Ramos (cell line): ENCODE results near the gene GGCX.
"Not testable (repeated sequence)": the region's sequence is repeated elsewhere in the genome, so short reads cannot be mapped to it uniquely, and the experiment has no call there.

Experiments used
- in situ Hi-C: fragments of 300-500 bp; cut with MboI; formaldehyde crosslinking; loops from one replicate; pipeline ENCODE4 v1.14.3; 2022; ENCODE audit warnings: low sequenced_read_pairs; ENCODE audit not compliant: unreplicated experiment

The GGCX gene

GRCh38 chr2:85577386-85578242, 16.3 kb upstream of the GGCX start, which contains the start of gene VAMP8:
Gene VAMP8, plus strand, starts transcription at chr2:85577586. Its CDS starts 61 bp downstream, at chr2:85577647.
- in situ Hi-C loops: no loop called here

GRCh38 chr2:85577063-85577385, 15.7 kb upstream of the GGCX start:
- in situ Hi-C loops: no loop called here

DNA sequence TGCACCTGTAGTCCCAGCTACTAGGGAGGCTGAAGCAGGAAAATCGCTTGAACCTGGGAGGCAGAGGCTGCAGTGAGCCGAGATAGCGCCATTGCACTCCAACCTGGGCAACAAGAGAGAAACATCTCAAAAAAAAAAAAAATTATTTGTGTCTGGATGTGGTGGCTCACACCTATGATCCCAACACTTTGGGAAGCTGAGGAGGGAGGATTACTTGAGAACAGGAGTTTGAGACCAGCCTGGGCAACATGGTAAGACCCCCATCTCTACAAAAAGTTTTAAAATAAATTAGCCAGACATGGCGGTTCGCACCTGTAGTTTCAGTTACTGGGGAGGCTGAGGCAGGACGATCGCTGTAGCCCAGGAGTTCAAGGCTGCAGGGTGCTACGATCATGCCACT, 14.4 kb upstream of the GGCX start:
- in situ Hi-C loops: no loop called here

- in situ Hi-C loops: no loop called here
These were observed 5.0 kb upstream of the GGCX start for GRCh38 chr2:85566265-85566664.

- in situ Hi-C loops: no loop called here
These were observed 2.9 kb upstream of the GGCX start for GRCh38 chr2:85564144-85564563.

DNA sequence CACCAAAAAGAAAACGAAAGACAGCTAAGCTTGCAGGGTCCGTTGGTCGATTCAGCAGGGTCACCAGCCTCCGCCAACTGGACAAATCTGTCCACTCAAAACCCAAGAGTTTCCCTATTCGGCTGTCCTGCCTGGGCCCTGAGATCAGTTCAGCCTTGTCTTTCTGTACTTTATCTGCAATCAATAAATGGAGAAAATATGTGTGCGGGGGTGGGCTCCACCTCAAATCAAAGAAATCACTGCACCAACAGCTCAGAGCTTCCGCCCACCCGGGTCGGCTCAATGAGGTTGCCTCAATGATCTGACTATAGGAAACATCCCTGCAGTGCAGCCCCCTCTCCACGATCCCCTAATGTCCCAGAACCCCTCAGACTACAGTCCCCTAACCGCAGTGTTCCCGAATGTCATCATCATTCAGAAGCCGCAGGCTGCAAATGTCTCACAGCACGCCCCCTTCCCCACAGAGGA, 447 bp downstream of the GGCX start:
- in situ Hi-C loops: no loop called here

DNA sequence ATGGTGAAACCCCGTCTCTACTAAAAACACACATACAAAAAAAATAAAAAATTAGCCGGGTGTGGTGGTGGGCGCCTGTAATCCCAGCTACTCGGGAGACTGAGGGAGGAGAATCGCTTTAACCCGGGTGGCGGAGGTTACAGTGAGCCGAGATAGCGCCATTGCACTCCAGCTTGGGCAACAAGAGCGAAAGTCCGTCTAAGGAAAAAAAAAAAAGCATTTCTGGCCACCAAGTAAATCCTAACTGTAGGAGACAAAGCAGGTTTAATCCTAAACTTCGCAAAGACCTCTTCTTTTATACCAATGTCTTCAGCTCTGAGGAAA, 928 bp downstream of the GGCX start:
- in situ Hi-C loops: not testable (repeated sequence)

- in situ Hi-C loops: no loop called here
These were observed 3.1 kb downstream of the GGCX start for GRCh38 chr2:85558160-85558559.

- in situ Hi-C loops: no loop called here
These were observed 4.2 kb downstream of the GGCX start for GRCh38 chr2:85557130-85557529.

GRCh38 chr2:85554980-85555612, 6.2 kb downstream of the GGCX start:
- in situ Hi-C loops: loop anchor here (5.0 kb wide), 1 partner anchor 133 kb away; no protein-coding TSS in a partner anchor

- in situ Hi-C loops: loop anchor here (5.0 kb wide), 1 partner anchor 131 kb away; no protein-coding TSS in a partner anchor
These were observed 8.1 kb downstream of the GGCX start for GRCh38 chr2:85553184-85553583.

GRCh38 chr2:85551698-85552678, 9.3 kb downstream of the GGCX start:
- in situ Hi-C loops: loop anchor here (5.0 kb wide), 1 partner anchor 130 kb away; no protein-coding TSS in a partner anchor

GRCh38 chr2:85550486-85550885, 10.8 kb downstream of the GGCX start:
- in situ Hi-C loops: loop anchor here (5.0 kb wide), 1 partner anchor 128 kb away; no protein-coding TSS in a partner anchor

GRCh38 chr2:85549826-85550225, 11.5 kb downstream of the GGCX start:
- in situ Hi-C loops: loop anchor here (5.0 kb wide), 1 partner anchor 128 kb away; no protein-coding TSS in a partner anchor

- in situ Hi-C loops: no loop called here
These were observed 12.2 kb downstream of the GGCX start for GRCh38 chr2:85549095-85549494.

GRCh38 chr2:85548608-85548900, 12.7 kb downstream of the GGCX start:
- in situ Hi-C loops: no loop called here

GRCh38 chr2:85547859-85548607, 13.3 kb downstream of the GGCX start:
- in situ Hi-C loops: no loop called here

DNA sequence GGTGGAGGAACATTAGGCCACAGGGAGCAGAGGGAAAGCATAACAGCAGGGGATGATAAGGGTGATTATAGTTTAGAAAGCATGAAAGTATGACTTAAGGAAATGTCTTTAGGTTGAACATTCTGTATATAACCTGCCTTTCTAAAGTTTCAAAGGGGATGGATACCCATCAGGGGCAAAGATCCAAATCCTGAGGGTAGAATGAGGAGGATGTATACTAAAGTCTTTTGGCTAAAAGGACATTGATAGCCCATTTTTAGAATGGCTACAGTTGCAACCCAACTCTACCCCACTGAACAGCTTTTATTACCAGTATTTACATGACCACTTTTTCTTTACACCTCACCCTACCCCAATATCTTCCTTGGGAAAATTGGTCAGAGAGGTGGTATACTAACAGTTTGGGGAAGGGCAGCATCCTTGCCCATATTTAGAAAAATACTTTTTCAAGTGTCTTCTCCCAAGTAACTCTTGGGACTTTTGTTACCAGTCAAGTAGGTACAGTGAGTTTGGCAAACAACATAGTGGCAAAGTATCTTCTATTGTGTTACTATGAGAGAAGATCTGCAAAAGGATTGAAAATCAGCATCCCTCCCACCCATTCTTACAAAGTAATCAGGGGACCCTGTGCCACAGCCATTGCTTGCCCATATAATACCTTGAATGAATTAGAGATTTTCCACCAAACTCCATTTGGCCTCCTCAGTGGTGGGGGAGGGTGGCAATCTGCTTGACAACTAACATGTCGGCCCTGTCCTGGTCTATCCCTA, 14.0 kb downstream of the GGCX start:
- in situ Hi-C loops: no loop called here

- in situ Hi-C loops: no loop called here
These were observed 15.5 kb downstream of the GGCX start for GRCh38 chr2:85545780-85546240.
